Mucosa of rectum (tissue), 2 donors: ENCODE data around the gene UTRN.

Experiments
- H3K27ac ChIP-seq, 2 donors: one replicate each; pipeline ENCODE4 v1.7.0; 2013; ENCODE audit warnings: inconsistent platforms in 2 of 2, low read depth in 2 of 2, low read length in 2 of 2
- H3K27me3 ChIP-seq, 2 donors: one replicate each; pipeline ENCODE4 v1.7.0; 2013; ENCODE audit warnings: low read length in 2 of 2; ENCODE audit not compliant: control insufficient read depth in 2 of 2, insufficient read depth in 2 of 2
- H3K36me3 ChIP-seq, 2 donors: one replicate each; pipeline ENCODE4 v1.7.0; 2013; ENCODE audit warnings: low read length in 2 of 2; ENCODE audit not compliant: control insufficient read depth in 2 of 2, insufficient read depth in 2 of 2
- H3K4me1 ChIP-seq, 2 donors: one replicate each; pipeline ENCODE4 v1.7.0; 2013; ENCODE audit warnings: low read length in 2 of 2, mild to moderate bottlenecking in 1 of 2; ENCODE audit not compliant: control insufficient read depth in 2 of 2, insufficient read depth in 2 of 2
- H3K4me3 ChIP-seq, 2 donors: one replicate each; pipeline ENCODE4 v1.7.0; 2013; ENCODE audit warnings: low read length in 2 of 2
- H3K9ac ChIP-seq, 2 donors: one replicate each; pipeline ENCODE4 v1.7.0; 2013; ENCODE audit warnings: low read length in 2 of 2, low read depth in 1 of 2, mild to moderate bottlenecking in 1 of 2
- H3K9me3 ChIP-seq, 2 donors: one replicate each; pipeline ENCODE4 v1.7.0; 2013; ENCODE audit warnings: low read length in 2 of 2; ENCODE audit not compliant: control insufficient read depth in 2 of 2
- donor health status: healthy.
- donor health status: Normal muscosa, but diverticular disease.

The UTRN gene

GRCh38 chr6:144334150-144334708, 49.1 kb downstream of the UTRN start:
- peak overlapping the region; percentile 60 to 61 for H3K4me3 ChIP-seq
- H3K27ac ChIP-seq: peak overlapping the region; percentile 41 to 71
- H3K27me3 ChIP-seq: no peaks in the 10 kb centered on the region
- peaks cover 18 to 36% of the 10 kb centered on the region in 2 donors for H3K4me1 ChIP-seq
- peak overlapping the region in 1 of 2 donors; percentile 45 for H3K9ac ChIP-seq
- no peaks in the 10 kb centered on the region for H3K36me3 ChIP-seq
- H3K9me3 ChIP-seq: no peaks in the 10 kb centered on the region
